ENCODE measurements around the gene CYP4A22.

- TF ChIP-seq SIN3A (IDR thresholded peaks at IDR 0.05; ENCODE audit: borderline replicate concordance, insufficient read depth, low read depth, low read length) = no peak
- TF ChIP-seq CTCF (IDR thresholded peaks at IDR 0.05) = no peak
- TF ChIP-seq TCF7L2 (IDR thresholded peaks at IDR 0.05; ENCODE audit: low read depth, low read length) = no peak
- TF ChIP-seq REST (IDR thresholded peaks at IDR 0.05; ENCODE audit: insufficient read depth in 1 of 2, low read depth in 2 of 2, low read length in 1 of 2) = no peak
Observed at GRCh38 chr1:47179988-47180563, 42.8 kb downstream of the CYP4A22 start.

Data from Panc1 (cell line).